RWPE1 (cell line): ENCODE results near the gene ZDHHC8.

Experiments
- CTCF ChIA-PET: fragments of 350-600 bp; sonication (Branson Sonifier 250); formaldehyde crosslinking; extraction: SDS; loops from one replicate; lab custom pipeline; 2021; lab: Yijun Ruan, JAX
- POLR2A ChIA-PET: fragments of 400-600 bp; formaldehyde crosslinking; extraction: SDS; loops from one replicate; lab custom pipeline; 2020; ENCODE audit warnings: antibody characterized with exemption; ENCODE audit not compliant: low non-redundant PET; lab: Yijun Ruan, JAX
- DNase-seq: peaks from one replicate; pipeline ENCODE4 v3.0.0; 2012; ENCODE audit warnings: low spot score
- H3K27ac ChIP-seq: fragments of 450-650 bp; 2 replicates; pipeline ENCODE4 v1.5.1; 2017
- CTCF ChIP-seq: fragments of 450-650 bp; conservative IDR thresholded peaks from 2 replicates; pipeline ENCODE4 v1.5.1; 2017; ENCODE audit warnings: low read depth, mild to moderate bottlenecking

The ZDHHC8 gene

DNA sequence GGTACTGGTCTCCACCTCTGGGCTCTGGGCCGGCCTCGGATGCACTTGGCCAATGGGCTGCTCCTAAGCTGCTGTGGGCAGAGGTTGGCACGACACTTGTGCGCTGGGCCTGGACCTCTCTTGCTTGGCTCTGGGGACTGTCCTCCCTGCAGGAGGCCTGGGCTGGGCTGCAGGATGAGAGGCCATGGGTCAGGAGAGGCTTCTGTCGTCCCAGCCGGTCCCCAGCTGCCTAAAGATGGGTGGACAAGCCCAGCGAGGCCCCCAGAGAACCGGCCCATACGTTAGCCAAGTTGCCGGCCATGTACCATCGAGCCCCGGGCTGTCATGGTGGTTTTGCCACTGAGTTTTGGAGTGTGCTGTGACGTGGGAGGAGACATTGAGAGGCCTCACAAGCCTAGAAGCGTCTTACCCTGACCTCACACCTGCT, 20.9 kb downstream of the ZDHHC8 start:
- DNase-seq, result no peak
- no peak overlapping the region for H3K27ac ChIP-seq
- CTCF ChIA-PET, result no interaction called here
- POLR2A ChIA-PET, result no interaction called here
- no peak for TF ChIP-seq CTCF

GRCh38 chr22:20153945-20154344, 22.3 kb downstream of the ZDHHC8 start:
- CTCF ChIA-PET, result no interaction called here
- DNase-seq, result no peak
- no peak for TF ChIP-seq CTCF

GRCh38 chr22:20154602-20155187, 23.1 kb downstream of the ZDHHC8 start:
- CTCF ChIA-PET, result no interaction called here
- POLR2A ChIA-PET, result no interaction called here
- H3K27ac ChIP-seq, result no peak overlapping the region

More at GRCh38 chr22:20153945-20154344, 22.3 kb downstream of the ZDHHC8 start:
- no peak overlapping the region for H3K27ac ChIP-seq
- POLR2A ChIA-PET, result no interaction called here

DNA sequence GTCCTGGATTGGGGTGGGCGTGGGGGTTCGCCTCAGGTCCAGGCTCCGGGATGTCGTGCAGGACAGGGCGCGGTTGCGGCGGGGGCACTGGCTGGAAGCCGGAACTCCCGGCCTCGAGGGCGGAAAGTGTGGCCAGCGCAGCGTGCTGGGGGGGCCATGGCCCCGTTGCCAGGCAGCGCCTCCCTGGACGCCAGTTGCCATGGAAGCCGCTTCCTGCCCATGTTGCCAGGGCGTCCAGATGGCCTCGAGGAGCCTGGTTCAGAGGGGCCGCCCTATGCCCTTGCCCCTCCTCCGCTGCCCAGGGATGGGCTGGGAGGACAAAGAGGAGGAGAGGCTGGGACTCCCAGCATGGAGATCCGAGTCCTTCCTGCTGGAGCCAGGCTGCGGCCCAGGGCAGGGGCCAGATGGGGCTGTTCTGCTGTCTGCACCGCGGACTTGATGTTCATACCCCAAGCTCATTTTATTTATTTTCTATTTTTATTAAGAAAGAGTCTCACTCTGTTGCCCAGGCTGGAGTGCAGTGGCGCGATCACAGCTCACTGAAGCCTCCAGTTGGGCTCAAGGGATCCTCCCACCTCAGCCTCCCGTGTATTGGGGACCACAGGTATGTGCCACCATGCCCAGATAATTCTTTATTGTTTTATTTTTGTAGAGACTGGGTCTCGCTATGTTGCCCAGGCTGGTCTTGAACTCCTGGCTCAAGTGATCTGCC, 23.9 kb downstream of the ZDHHC8 start:
- no peak for DNase-seq
- ChIA-PET CTCF (no interaction called here), POLR2A (no interaction called here)
- H3K27ac ChIP-seq, result no peak overlapping the region
- TF ChIP-seq CTCF, result no peak

More at GRCh38 chr22:20154602-20155187, 23.1 kb downstream of the ZDHHC8 start:
- TF ChIP-seq CTCF, result no peak
- no peak for DNase-seq

- CTCF ChIA-PET, result no interaction called here
- POLR2A ChIA-PET, result no interaction called here
- no peak overlapping the region for H3K27ac ChIP-seq
- no peak for DNase-seq
- TF ChIP-seq CTCF, result no peak
These were observed 24.4 kb downstream of the ZDHHC8 start for GRCh38 chr22:20156042-20156389.

- peak; percentile 96 for TF ChIP-seq CTCF
- DNase-seq, result peak; percentile 64
- CTCF ChIA-PET, result interaction anchor here (0.6 to 1.1 kb wide), 10 partner anchors 57 to 298 kb away, joined by 3 to 8 read pairs (median 4); no protein-coding TSS in a partner anchor
- POLR2A ChIA-PET, result no interaction called here
- no peak overlapping the region for H3K27ac ChIP-seq
These were observed 25.2 kb downstream of the ZDHHC8 start for GRCh38 chr22:20156611-20157429.
